ENCODE data around the gene FUZ.

DNA sequence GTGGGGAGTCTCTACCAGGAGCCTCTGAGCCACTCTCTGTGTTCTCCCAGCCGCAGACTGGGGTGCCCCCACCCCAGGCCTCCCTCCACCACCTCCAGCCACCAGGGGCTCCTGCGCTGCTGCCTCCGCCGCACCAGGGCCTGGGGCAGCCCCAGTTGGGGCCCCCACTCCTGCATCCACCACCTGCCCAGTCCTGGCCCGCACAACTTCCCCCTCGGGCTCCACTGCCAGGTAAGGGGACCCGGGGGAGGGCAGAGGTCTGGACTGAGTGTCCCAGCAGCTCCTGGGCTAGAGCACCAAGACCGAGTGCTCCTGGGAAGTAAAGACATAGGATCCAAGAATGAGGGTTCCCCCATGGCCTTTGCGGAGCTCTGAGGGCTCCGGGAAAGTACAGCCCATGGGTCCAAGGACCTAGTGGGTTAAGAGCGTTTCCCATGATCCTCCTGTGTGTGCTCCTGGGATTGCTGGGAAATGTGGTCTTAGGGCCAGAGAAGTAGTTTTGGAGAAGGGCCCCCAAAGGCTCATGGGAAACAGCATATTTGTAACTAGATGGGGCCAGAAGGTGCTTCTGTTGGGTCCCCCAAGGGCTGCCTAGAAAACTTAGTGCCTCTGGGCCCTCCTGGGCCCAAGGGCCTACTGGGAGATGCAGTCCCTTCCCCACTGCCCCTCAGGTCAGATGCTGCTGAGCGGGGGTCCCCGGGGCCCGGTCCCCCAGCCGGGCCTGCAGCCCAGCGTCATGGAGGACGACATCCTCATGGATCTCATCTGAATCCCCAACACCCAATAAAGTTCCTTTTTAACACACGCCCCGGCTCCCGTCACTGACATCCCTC lies 23.3 kb upstream of the FUZ start:
- no peak for TF ChIP-seq EGR1 (IDR thresholded peaks at IDR 0.05)
- no peak for TF ChIP-seq EP300 (IDR thresholded peaks at IDR 0.05; ENCODE audit: borderline replicate concordance)
- TF ChIP-seq TAF1 (IDR thresholded peaks at IDR 0.05; ENCODE audit: low read depth): no peak
- TF ChIP-seq YY1 (IDR thresholded peaks at IDR 0.05; ENCODE audit: low read depth): no peak
- no peak for TF ChIP-seq CREB1 (IDR thresholded peaks at IDR 0.05; ENCODE audit: low read depth)
- TF ChIP-seq, protein P1, sequence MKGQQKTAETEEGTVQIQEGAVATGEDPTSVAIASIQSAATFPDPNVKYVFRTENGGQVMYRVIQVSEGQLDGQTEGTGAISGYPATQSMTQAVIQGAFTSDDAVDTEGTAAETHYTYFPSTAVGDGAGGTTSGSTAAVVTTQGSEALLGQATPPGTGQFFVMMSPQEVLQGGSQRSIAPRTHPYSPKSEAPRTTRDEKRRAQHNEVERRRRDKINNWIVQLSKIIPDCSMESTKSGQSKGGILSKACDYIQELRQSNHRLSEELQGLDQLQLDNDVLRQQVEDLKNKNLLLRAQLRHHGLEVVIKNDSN (IDR thresholded peaks at IDR 0.05): no peak
